IgD-negative memory B cell (primary cell): ENCODE results near the gene ANKS1A. TPM values are rescaled to one million over a fixed set of nuclear protein-coding genes. Genes with fewer than 3 reads are reported as not detected.
"Not testable (repeated sequence)": the region's sequence is repeated elsewhere in the genome, so short reads cannot be mapped to it uniquely, and the experiment has no call there.

Source experiments
- H3K27ac Mint-ChIP-seq, 3 donors: one replicate each; pipeline ENCODE4 v1.8.0; 2020 to 2022; ENCODE audit warnings: mild to moderate bottlenecking in 3 of 3, mixed read lengths in 3 of 3, moderate library complexity in 1 of 3
- H3K27me3 Mint-ChIP-seq: one replicate; pipeline ENCODE4 v1.8.0; 2021; ENCODE audit warnings: mixed read lengths
- H3K36me3 Mint-ChIP-seq: one replicate; pipeline ENCODE4 v1.8.0; 2020; ENCODE audit warnings: mild to moderate bottlenecking, mixed read lengths
- H3K4me1 Mint-ChIP-seq, 3 donors: one replicate each; pipeline ENCODE4 v1.8.0; 2020 to 2022; ENCODE audit warnings: mixed read lengths in 3 of 3, mild to moderate bottlenecking in 1 of 3
- H3K4me3 Mint-ChIP-seq, 4 donors: one replicate each; pipeline ENCODE4 v1.8.0; 2020 to 2022; ENCODE audit warnings: mild to moderate bottlenecking in 4 of 4, mixed read lengths in 4 of 4, moderate library complexity in 3 of 4
- H3K9me3 Mint-ChIP-seq, 3 donors: one replicate each; pipeline ENCODE4 v1.8.0; 2020 to 2021; ENCODE audit warnings: mixed read lengths in 3 of 3, mild to moderate bottlenecking in 1 of 3
- polyA plus RNA-seq: library from polyadenylated mRNA; unstranded; fragments of 300-500 nt; fragmentation: Illumina TruSeq; gene quantifications from one replicate; pipeline ENCODE4 v1.2.3, GENCODE V29; 2021

The ANKS1A gene, protein sequence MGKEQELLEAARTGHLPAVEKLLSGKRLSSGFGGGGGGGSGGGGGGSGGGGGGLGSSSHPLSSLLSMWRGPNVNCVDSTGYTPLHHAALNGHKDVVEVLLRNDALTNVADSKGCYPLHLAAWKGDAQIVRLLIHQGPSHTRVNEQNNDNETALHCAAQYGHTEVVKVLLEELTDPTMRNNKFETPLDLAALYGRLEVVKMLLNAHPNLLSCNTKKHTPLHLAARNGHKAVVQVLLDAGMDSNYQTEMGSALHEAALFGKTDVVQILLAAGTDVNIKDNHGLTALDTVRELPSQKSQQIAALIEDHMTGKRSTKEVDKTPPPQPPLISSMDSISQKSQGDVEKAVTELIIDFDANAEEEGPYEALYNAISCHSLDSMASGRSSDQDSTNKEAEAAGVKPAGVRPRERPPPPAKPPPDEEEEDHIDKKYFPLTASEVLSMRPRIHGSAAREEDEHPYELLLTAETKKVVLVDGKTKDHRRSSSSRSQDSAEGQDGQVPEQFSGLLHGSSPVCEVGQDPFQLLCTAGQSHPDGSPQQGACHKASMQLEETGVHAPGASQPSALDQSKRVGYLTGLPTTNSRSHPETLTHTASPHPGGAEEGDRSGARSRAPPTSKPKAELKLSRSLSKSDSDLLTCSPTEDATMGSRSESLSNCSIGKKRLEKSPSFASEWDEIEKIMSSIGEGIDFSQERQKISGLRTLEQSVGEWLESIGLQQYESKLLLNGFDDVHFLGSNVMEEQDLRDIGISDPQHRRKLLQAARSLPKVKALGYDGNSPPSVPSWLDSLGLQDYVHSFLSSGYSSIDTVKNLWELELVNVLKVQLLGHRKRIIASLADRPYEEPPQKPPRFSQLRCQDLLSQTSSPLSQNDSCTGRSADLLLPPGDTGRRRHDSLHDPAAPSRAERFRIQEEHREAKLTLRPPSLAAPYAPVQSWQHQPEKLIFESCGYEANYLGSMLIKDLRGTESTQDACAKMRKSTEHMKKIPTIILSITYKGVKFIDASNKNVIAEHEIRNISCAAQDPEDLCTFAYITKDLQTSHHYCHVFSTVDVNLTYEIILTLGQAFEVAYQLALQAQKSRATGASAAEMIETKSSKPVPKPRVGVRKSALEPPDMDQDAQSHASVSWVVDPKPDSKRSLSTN
- polyA plus RNA-seq, result 3.3 TPM

DNA sequence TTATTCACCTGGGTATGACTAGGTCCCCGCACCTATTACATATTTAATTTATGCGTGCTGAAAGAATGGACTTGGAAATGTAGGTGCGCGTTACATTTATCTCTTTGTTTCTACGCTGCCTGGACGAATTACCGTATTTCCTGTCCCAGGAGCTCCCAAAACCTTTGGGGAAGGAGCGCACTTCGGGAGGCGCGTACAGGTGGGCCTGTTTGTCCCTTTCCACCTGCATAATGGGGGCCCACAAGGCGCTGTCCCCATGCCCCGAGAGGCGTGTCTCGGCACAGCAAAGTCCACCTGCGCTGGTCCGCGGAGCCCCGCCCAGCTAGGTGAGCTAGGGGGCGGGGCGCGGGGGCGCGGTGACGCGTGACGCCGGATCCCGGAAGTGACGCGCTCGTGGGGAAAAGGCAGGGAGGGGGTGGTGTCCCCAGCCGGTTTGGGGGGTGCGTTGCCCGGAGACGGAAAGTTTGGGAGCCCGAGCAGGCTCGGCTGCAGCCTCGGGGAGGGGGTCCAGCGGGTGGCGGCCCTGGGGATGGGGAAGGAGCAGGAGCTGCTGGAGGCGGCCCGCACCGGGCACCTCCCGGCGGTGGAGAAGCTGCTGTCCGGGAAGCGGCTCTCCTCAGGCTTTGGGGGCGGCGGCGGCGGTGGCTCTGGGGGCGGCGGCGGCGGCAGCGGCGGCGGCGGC lies at the start of gene ANKS1A:
ANKS1A (plus strand) TSS at position 382 of the 682 bp plus-strand sequence; CDS start at position 530, 148 bp downstream.
- Mint-ChIP-seq H3K27me3 (no peaks in the 10 kb centered on the region), H3K4me3 (peak within 1 kb of the TSS; percentile 95 to 100 (median 100)), H3K27ac (peak within 1 kb of the TSS; percentile 93 to 100 (median 99)), H3K9me3 (no peaks in the 10 kb centered on the region), H3K4me1 (peaks cover 21 to 35% (median 28%) of the 10 kb centered on the region in 3 donors), H3K36me3 (no peaks in the 10 kb centered on the region)

DNA sequence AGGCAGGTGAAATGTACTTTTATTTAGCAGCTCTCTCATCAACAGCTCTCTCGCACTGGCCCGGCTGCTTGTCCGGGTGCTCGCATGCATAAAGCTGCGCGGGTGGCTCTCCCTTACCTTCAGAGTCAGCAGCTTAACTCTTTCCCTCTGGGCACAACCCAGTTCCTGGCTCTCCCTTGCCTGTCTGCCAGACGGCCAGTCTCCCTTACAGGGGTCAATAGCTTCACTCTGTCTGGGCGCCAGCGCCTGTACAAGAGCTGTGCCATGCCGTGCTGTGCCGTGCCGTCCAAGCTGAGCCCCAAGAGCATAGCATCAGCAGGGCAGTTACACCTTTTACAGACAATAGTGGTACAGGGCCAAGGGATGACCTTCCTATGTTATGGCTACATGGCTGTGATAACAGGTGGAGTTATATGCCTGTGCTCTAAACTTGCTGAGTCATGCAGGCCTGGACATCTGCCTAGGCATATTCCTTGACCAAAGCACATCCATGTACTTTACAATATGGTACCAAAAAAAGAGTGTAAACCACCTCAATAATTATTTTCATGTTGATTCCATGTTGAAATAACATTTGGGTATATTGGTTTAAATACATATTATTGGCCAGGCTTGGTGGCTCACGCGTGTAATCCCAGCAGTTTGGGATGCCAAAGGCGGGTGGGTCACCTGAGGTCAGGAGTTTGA lies 49.2 kb upstream of the ANKS1A start:
- Mint-ChIP-seq H3K36me3 (peaks cover 5% of the 10 kb centered on the region), H3K27ac (no peak overlapping the region), H3K9me3 (no peaks in the 10 kb centered on the region)

DNA sequence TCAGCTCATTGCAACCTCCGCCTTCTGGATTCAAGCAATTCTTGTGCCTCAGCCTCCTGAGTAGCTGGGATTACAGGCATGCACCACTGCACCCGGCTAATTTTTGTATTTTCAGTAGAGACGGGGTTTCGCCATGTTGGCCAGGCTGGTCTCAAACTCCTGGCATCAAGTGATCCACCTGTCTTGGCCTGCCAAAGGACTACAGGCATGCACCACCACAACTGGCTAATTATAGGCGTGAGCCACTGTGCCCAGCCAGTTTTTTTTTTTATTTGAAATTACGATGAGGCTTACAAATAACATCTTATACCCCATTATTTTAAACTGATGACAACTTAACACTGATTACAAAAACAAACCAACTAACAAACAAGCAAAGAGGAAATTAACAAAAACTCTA lies 40.0 kb upstream of the ANKS1A start:
- H3K4me1 Mint-ChIP-seq, H3K27ac Mint-ChIP-seq, H3K36me3 Mint-ChIP-seq, H3K27me3 Mint-ChIP-seq, H3K4me3 Mint-ChIP-seq, H3K9me3 Mint-ChIP-seq: not testable (repeated sequence)

More for the DNA sequence above, 49.2 kb upstream of the ANKS1A start:
- no peaks in the 10 kb centered on the region for H3K27me3 Mint-ChIP-seq
- H3K4me3 Mint-ChIP-seq, result no peak overlapping the region
- H3K4me1 Mint-ChIP-seq, result no peaks in the 10 kb centered on the region

DNA sequence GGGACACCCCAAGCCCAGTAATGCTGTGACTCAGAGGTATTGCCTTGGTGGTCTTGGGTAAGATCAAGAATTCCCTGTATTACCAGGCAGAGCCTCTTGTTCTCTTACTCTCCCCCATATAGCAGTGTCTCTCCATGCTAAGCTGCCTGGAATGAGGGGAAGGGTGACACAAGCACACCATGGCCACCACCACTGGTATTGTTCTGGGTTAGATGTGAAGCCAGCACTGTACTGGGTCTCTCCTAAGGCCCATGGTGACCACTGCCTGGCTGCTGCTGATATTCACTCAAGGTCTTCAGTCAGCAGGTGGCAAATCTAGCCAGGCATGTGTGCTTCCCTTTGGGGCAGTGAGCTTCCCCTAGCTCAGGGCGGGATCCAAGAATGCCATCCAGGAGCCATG lies 37.7 kb upstream of the ANKS1A start:
- no peaks in the 10 kb centered on the region for H3K9me3 Mint-ChIP-seq

DNA sequence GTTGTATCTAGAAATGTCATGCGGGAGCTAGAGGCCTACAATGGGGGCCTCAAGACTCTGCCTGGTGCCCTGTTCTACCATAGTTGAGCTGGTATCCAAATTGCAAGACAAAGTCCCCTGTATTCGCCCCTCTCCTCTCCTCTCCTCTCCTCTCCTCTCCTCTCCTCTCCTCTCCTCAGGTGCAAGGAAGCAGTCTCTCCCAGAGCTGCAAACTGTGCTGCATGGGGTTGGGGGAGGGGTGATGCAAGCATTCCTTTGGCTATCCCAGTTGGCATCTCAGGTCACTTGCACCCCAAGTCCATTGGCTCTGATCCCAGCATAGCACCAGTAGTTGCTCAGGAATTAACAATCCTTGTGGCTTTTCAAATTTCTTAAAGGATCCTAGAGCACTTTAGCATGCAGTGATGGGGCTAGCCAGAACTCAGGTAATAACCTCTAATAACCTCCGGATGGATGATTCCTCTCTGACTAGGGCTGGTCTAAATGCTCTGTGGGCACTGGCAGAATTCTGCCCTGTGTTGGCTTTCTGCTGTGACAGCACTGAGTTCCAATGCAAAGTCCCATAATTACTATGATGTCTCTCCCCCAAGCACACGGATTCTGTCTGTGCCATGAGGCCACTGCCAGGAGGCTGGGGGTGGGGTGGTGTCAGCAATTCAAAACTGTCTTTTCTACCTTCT lies 36.5 kb upstream of the ANKS1A start:
- peaks cover 14% of the 10 kb centered on the region for H3K36me3 Mint-ChIP-seq
- H3K27ac Mint-ChIP-seq, result no peak overlapping the region
- no peaks in the 10 kb centered on the region for H3K27me3 Mint-ChIP-seq
- no peaks in the 10 kb centered on the region for H3K9me3 Mint-ChIP-seq
- H3K4me1 Mint-ChIP-seq, result peaks cover 0 to 4% (median 0%) of the 10 kb centered on the region in 3 donors
- no peak overlapping the region for H3K4me3 Mint-ChIP-seq

More for the DNA sequence above, 37.7 kb upstream of the ANKS1A start:
- Mint-ChIP-seq H3K36me3 (peaks cover 15% of the 10 kb centered on the region), H3K27me3 (no peaks in the 10 kb centered on the region), H3K27ac (no peak overlapping the region), H3K4me1 (peaks cover 0 to 4% (median 0%) of the 10 kb centered on the region in 3 donors), H3K4me3 (no peak overlapping the region)

DNA sequence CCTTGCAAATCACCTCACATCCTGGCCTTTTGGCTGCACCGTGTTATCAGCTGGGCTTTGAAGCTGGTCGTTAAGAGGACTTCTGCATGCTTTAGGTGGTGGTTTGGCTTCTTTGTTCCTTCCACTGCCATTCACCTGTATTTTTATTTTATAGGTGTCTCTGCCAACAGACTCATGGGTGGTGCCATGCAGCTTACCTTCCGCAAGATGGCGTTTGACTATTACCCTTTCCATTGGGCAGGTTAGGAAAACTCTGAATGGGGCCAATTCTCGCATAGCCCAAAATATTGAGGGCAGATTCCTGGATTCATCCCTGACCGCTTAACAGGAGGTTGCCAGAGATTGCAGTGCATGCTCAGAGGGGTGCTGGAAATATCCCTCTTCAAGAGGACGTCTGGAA lies 33.6 kb upstream of the ANKS1A start:
- Mint-ChIP-seq H3K36me3 (peaks cover 16% of the 10 kb centered on the region), H3K27ac (no peak overlapping the region), H3K27me3 (no peaks in the 10 kb centered on the region), H3K4me1 (peaks cover 0 to under 1% (median 0%) of the 10 kb centered on the region in 3 donors), H3K9me3 (no peaks in the 10 kb centered on the region), H3K4me3 (no peak overlapping the region)

DNA sequence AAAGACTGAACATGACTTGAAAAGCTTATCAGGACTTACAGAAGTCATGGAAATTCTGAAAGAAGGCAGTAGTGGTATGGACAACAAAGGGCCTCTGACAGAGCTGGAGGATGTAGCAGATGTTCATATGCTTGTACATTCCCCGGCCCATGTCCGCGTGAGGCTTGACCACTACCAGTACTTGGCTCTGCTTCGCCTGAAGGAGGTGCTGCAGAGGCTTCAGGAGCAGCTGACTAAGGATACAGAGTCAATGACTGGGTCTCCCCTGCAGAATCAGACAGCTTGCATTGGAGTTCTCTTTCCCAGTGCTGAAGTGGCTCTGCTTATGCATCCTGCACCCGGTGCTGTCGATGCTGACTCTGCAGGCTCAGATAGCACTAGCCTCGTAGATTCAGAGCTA lies 30.4 kb upstream of the ANKS1A start:
- H3K27ac Mint-ChIP-seq, result no peak overlapping the region
- peaks cover 12% of the 10 kb centered on the region for H3K36me3 Mint-ChIP-seq
- no peaks in the 10 kb centered on the region for H3K4me1 Mint-ChIP-seq
- no peaks in the 10 kb centered on the region for H3K27me3 Mint-ChIP-seq
- no peak overlapping the region for H3K4me3 Mint-ChIP-seq
- no peaks in the 10 kb centered on the region for H3K9me3 Mint-ChIP-seq

DNA sequence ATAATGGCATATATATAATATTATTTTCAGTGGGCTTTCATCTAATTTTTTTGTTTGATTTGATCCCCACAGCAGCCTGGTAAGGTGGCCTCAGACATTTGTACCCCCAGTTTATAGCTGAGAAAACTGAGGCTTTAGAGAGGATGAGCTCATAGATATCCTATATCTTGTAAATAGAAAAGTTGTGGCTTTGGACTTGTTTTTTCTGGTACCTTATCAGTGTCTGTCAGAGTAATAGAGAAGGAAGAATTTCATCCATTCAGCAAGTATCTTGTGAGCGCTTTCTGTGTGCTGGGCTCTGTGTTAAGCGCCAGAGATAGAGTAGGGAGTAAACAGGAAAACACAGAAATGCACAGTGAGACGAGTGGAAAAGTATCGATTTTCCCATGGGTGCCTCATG lies 29.1 kb upstream of the ANKS1A start:
- Mint-ChIP-seq H3K36me3 (peaks cover 12% of the 10 kb centered on the region), H3K4me1 (no peaks in the 10 kb centered on the region), H3K9me3 (no peaks in the 10 kb centered on the region), H3K27ac (no peak overlapping the region), H3K4me3 (no peak overlapping the region), H3K27me3 (no peaks in the 10 kb centered on the region)

DNA sequence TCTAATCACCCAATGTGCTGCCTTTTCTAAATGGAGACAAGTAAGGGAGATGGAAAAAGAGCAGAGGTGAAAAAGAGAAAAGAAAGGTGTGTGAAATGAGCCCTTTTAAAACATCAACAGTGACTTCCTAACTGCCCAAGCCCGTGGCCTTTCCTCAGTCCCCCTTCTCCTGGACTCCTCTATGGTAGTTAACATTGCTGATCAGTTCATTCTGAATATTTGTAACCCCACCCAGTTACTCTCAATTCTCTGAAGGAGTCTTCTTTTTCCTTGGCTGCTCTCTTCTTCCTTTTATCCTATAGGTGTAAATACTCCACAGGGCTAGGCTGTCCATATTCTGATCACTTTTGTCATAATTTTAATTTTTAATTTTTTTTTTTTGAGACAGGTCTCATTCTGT lies 28.3 kb upstream of the ANKS1A start:
- no peaks in the 10 kb centered on the region for H3K4me1 Mint-ChIP-seq
- peaks cover 11% of the 10 kb centered on the region for H3K36me3 Mint-ChIP-seq
- H3K27me3 Mint-ChIP-seq, result no peaks in the 10 kb centered on the region
- H3K27ac Mint-ChIP-seq, result no peak overlapping the region
- H3K9me3 Mint-ChIP-seq, result no peaks in the 10 kb centered on the region
- no peak overlapping the region for H3K4me3 Mint-ChIP-seq

DNA sequence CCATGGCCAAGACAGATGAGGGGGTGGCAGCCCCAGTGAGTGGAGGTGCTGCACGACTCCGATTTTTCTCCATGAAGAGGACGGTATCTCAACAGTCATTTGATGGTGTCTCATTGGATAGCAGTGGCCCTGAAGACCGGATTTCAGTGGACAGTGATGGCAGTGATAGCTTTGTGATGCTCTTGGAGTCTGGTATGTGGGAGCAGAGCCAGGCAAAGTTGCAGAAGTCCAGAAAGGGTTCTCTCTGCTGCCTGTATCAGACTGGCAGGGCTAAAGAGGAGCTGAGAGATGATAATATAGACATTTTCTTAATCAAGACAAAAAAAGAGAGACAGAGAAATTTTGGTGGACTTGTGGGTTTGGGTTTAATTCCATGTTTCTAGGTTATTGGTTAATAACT lies 25.0 kb upstream of the ANKS1A start:
- Mint-ChIP-seq H3K27me3 (no peaks in the 10 kb centered on the region), H3K4me1 (no peaks in the 10 kb centered on the region), H3K9me3 (no peaks in the 10 kb centered on the region), H3K27ac (no peak overlapping the region), H3K4me3 (no peak overlapping the region), H3K36me3 (peaks cover 8% of the 10 kb centered on the region)

DNA sequence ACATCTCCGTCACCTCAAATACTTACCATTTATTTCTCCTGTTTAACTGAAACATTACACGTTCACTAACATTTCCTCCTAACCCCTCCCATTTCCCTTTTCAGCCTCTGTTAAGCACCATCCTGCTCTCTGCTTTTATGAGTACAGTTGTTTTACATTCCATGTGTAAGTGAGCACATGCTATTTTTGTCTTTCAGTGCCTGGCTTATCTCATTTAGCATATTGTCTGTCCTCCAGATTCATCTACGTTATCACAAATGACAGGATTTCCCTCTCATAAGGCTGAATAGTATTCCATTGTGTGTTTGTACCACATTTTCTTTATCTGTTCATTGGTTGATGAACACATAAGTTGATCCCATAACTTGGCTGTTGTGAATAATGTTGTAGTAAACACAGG lies 23.9 kb upstream of the ANKS1A start:
- Mint-ChIP-seq H3K9me3 (no peaks in the 10 kb centered on the region), H3K36me3 (peaks cover 5% of the 10 kb centered on the region), H3K4me1 (no peaks in the 10 kb centered on the region), H3K4me3 (no peak overlapping the region), H3K27ac (no peak overlapping the region), H3K27me3 (no peaks in the 10 kb centered on the region)

DNA sequence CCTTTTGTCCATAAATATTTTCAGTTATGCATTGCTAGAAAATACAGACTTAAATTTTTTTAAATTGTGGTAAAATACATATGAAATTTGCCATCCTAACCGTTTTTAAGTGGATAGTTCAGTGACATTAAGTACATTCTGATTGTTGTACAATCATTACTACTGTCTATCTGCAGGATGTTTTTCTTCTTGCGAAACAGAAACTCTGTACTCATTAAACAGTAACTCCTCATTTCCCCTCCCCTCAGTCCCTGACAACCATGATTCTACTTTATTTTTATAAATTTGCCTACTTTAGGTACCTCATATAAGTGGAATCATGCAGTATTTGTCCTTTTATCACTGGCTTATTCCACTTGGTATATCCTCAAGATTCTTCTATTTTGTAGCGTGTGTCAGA lies 22.5 kb upstream of the ANKS1A start:
- H3K36me3 Mint-ChIP-seq, result peaks cover 5% of the 10 kb centered on the region

DNA sequence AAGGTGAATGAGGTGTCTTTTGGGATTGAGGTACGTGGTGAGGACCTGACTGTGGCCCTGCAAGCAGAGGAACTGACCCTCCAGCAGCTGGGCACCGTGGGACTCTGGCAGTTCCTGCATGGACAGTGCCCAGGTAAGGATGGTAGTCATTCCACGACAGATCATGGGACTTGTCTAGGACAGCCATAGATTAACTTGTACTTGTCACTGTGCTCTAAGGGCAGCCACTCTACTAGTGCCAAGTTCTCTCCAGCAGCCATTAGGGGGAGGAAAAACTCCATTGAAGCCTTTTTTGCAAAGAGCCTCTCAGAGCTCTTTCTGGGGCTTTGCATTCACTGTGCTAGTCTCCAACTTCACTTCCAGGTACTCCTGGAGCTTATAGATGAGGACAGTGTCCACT lies 21.6 kb upstream of the ANKS1A start:
- Mint-ChIP-seq H3K4me3 (no peak overlapping the region), H3K9me3 (no peaks in the 10 kb centered on the region), H3K27ac (no peak overlapping the region)

More for the DNA sequence above, 22.5 kb upstream of the ANKS1A start:
- no peak overlapping the region for H3K4me3 Mint-ChIP-seq
- H3K27me3 Mint-ChIP-seq, result no peaks in the 10 kb centered on the region
- H3K27ac Mint-ChIP-seq, result no peak overlapping the region
- no peaks in the 10 kb centered on the region for H3K4me1 Mint-ChIP-seq
- no peaks in the 10 kb centered on the region for H3K9me3 Mint-ChIP-seq

DNA sequence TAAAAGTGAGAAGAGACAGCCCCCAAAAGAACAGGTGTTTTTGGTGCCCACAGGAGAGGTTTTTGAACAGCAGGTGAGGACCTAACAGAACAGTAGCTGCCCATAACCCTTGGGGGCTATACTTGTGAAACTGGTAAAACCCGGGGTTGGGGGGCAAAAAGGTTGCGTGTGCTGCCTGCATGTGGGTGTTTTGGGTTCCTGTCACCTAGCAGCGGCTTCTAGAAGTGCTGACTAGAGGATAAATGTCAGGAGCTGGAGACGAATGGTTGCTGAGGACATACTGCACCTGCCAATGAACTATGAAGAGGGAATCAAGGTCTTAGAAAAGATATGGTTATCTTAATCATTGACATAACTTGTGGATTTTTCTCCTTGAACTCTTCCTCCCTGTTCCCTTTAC lies 17.2 kb upstream of the ANKS1A start:
- peaks cover 8% of the 10 kb centered on the region for H3K36me3 Mint-ChIP-seq
- no peak overlapping the region for H3K4me3 Mint-ChIP-seq
- no peaks in the 10 kb centered on the region for H3K9me3 Mint-ChIP-seq
- no peaks in the 10 kb centered on the region for H3K4me1 Mint-ChIP-seq
- peak overlapping the region in 2 of 3 donors; percentile 35 to 67 for H3K27ac Mint-ChIP-seq
- H3K27me3 Mint-ChIP-seq, result no peaks in the 10 kb centered on the region

More for the DNA sequence above, 21.6 kb upstream of the ANKS1A start:
- Mint-ChIP-seq H3K36me3 (peaks cover 4% of the 10 kb centered on the region), H3K4me1 (no peaks in the 10 kb centered on the region), H3K27me3 (no peaks in the 10 kb centered on the region)
